Endodermal cell (in vitro differentiated cells): ENCODE measurements around the gene HSPE1. TPM values are rescaled to one million over a fixed set of nuclear protein-coding genes. Genes with fewer than 3 reads are reported as not detected.
"Not testable (repeated sequence)": the region's sequence is repeated elsewhere in the genome, so short reads cannot be mapped to it uniquely, and the experiment has no call there.

Experiments used
- DNase-seq: peaks from one replicate; pipeline ENCODE4 v3.0.0-alpha.2; 2017
- H3K27ac ChIP-seq: 2 replicates; pipeline ENCODE4 v1.5.1; 2013; ENCODE audit warnings: mild to moderate bottlenecking, low read depth, low read length, moderate library complexity
- H3K27me3 ChIP-seq: 2 replicates; pipeline ENCODE4 v1.6.1; 2013; ENCODE audit warnings: mild to moderate bottlenecking, low read length, moderate library complexity; ENCODE audit not compliant: insufficient read depth, control insufficient read depth, poor library complexity, severe bottlenecking
- H3K36me3 ChIP-seq: 2 replicates; pipeline ENCODE4 v1.7.0; 2013; ENCODE audit warnings: mild to moderate bottlenecking, low read length, moderate library complexity; ENCODE audit not compliant: control insufficient read depth, insufficient read depth
- H3K4me1 ChIP-seq: one replicate; pipeline ENCODE4 v1.7.0; 2013; ENCODE audit warnings: low read length; ENCODE audit not compliant: control insufficient read depth, insufficient read depth
- H3K4me3 ChIP-seq: 2 replicates; pipeline ENCODE4 v1.5.1; 2013; ENCODE audit warnings: mild to moderate bottlenecking, low read length, moderate library complexity
- H3K9ac ChIP-seq: 2 replicates; pipeline ENCODE4 v1.6.1; 2013; ENCODE audit warnings: mild to moderate bottlenecking, low read length, moderate library complexity; ENCODE audit not compliant: poor library complexity, severe bottlenecking; ENCODE audit errors: extremely low read depth
- H3K9me3 ChIP-seq: 2 replicates; pipeline ENCODE4 v1.6.1; 2013; ENCODE audit warnings: mild to moderate bottlenecking, low read length, moderate library complexity; ENCODE audit not compliant: control insufficient read depth
- H3K27ac Mint-ChIP-seq: 2 replicates; pipeline ENCODE4 v1.8.0; 2020; ENCODE audit warnings: mixed read lengths
- H3K27me3 Mint-ChIP-seq: 2 replicates; pipeline ENCODE4 v1.8.0; 2021; ENCODE audit warnings: mild to moderate bottlenecking, mixed read lengths; ENCODE audit not compliant: insufficient read depth
- H3K36me3 Mint-ChIP-seq: 2 replicates; pipeline ENCODE4 v1.8.0; 2020; ENCODE audit warnings: low read depth, mixed read lengths
- H3K4me1 Mint-ChIP-seq: 2 replicates; pipeline ENCODE4 v1.8.0; 2020; ENCODE audit warnings: mixed read lengths
- H3K4me3 Mint-ChIP-seq: 2 replicates; pipeline ENCODE4 v1.8.0; 2020; ENCODE audit warnings: mild to moderate bottlenecking, moderate library complexity, mixed read lengths
- H3K9me3 Mint-ChIP-seq: 2 replicates; pipeline ENCODE4 v1.8.0; 2020; ENCODE audit warnings: mild to moderate bottlenecking, mixed read lengths
- WGBS, 2 experiments: methylation state at CpG; one replicate each; pipeline versions ENCODE4 v1.1.5 to v1.1.7; 2013; ENCODE audit warnings: missing lambda C conversion rate in 2 of 2, mixed read lengths in 1 of 2; ENCODE audit not compliant: insufficient coverage in 1 of 2, insufficient read length in 1 of 2; 5-methylcytosine and 5-hydroxymethylcytosine counted together
- total RNA-seq, 2 donors: library from RNA; stranded (reverse); fragmentation: NEBNext Ultra II Directional in 1 of 2; extraction: Animal tissue kit (Norgen Biotek cat#: 25700) in 1 of 2; gene quantifications; 2 replicates in 1 of 2; 3 replicates in 1 of 2; pipeline ENCODE4 v1.2.1, GENCODE V29; 2021
- TF ChIP-seq, protein P1 (sequence below): fragments of 200-600 bp; sonication (generic); conservative IDR thresholded peaks from 2 replicates; pipeline ENCODE4 v1.5.0; 2021; ENCODE audit warnings: antibody characterized with exemption, mild to moderate bottlenecking

HSPE1 gene
- total RNA-seq, 2 donors from 2014 or later: 198 to 218 TPM

DNA sequence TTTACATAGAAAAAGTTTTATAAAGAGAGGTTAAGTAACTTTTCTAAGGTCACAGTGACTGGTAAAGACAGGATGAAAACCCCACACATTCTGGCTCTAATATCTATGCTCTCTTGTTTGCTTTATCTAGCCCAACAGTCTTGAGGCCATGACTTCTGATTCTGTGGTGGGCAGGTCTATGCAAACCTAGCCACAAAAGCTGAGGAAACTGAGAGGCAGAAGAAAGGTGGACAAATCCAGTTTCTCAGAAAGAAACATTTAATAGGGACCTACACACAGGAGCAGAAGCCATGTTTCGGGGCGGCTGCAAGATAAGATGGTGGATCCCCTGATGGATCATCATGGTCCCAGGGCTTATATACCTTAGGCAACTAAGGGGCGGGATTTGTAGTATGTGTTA is 22.4 kb upstream of the HSPE1 start:
- Histone ChIP-seq H3K36me3 (peaks cover 44% of the 10 kb centered on the region), H3K9ac (no peak overlapping the region), H3K27me3 (no peaks in the 10 kb centered on the region), H3K27ac (no peak overlapping the region), H3K4me1 (no peaks in the 10 kb centered on the region), H3K4me3 (no peak overlapping the region), H3K9me3 (peaks cover 6% of the 10 kb centered on the region)
- Mint-ChIP-seq H3K9me3 (peaks cover 2% of the 10 kb centered on the region), H3K27ac (no peak overlapping the region), H3K36me3 (peaks cover 42% of the 10 kb centered on the region), H3K27me3 (no peaks in the 10 kb centered on the region), H3K4me1 (no peaks in the 10 kb centered on the region), H3K4me3 (no peak overlapping the region)
- TF ChIP-seq, protein P1, sequence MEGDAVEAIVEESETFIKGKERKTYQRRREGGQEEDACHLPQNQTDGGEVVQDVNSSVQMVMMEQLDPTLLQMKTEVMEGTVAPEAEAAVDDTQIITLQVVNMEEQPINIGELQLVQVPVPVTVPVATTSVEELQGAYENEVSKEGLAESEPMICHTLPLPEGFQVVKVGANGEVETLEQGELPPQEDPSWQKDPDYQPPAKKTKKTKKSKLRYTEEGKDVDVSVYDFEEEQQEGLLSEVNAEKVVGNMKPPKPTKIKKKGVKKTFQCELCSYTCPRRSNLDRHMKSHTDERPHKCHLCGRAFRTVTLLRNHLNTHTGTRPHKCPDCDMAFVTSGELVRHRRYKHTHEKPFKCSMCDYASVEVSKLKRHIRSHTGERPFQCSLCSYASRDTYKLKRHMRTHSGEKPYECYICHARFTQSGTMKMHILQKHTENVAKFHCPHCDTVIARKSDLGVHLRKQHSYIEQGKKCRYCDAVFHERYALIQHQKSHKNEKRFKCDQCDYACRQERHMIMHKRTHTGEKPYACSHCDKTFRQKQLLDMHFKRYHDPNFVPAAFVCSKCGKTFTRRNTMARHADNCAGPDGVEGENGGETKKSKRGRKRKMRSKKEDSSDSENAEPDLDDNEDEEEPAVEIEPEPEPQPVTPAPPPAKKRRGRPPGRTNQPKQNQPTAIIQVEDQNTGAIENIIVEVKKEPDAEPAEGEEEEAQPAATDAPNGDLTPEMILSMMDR: no peak
- 93 to 100% methylated on average over 2 to 3 of the region's 3 CpGs for WGBS, 2 experiments
- no peak for DNase-seq

DNA sequence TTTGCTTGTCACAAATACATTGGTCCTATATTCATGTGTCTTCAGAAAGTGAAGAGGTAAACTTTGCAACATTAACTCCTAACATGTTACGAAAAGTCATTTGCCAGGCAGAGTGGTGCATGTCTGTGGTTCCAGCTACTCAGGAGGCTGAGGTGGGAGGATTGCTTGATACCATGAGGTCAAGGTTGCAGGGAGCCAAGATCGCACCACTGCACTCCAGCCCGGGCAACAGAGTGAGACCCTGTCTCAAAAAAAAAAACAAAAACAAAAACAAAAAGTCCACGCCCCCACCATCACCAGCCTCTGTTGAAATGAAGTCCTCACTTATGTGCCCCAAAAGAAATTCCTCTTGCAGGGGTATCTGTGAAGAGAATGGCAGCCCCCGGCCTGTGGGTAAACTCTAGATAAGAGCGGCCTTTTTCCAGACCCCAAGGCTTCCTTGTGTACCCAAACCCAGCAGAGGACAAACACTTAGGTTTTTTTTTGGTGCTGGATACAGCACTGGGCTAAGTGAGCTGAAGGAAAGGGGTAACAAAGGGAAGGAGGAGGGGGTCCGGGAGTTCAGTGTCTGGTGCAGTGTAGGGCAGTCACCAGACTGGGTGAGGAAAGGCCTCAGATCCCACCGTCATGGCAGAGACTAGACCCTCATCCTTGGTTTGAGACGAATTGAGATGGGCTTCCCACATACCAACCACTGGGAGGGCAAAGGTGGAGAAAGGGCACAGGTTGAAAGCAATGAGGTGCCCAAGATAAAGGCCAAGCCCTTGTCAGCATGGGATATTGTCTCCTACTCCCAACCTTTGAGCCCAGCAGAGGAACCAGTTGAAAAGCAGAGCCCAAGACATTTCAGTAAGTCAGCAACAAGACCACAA is 19.8 kb upstream of the HSPE1 start:
- H3K4me3 ChIP-seq: no peak overlapping the region
- Mint-ChIP-seq H3K27ac (no peak overlapping the region), H3K9me3 (peaks cover 19% of the 10 kb centered on the region), H3K4me3 (no peak overlapping the region), H3K4me1 (no peaks in the 10 kb centered on the region), H3K36me3 (peaks cover 38% of the 10 kb centered on the region), H3K27me3 (no peaks in the 10 kb centered on the region)
- H3K4me1 ChIP-seq: no peaks in the 10 kb centered on the region
- H3K36me3 ChIP-seq: peaks cover 31% of the 10 kb centered on the region
- DNase-seq: no peak
- no peak overlapping the region for H3K27ac ChIP-seq
- 82 to 92% methylated on average over 5 to 9 of the region's 9 CpGs for WGBS, 2 experiments
- H3K27me3 ChIP-seq: no peaks in the 10 kb centered on the region
- peaks cover 26% of the 10 kb centered on the region for H3K9me3 ChIP-seq
- TF ChIP-seq, protein P1: no peak
- H3K9ac ChIP-seq: no peak overlapping the region

DNA sequence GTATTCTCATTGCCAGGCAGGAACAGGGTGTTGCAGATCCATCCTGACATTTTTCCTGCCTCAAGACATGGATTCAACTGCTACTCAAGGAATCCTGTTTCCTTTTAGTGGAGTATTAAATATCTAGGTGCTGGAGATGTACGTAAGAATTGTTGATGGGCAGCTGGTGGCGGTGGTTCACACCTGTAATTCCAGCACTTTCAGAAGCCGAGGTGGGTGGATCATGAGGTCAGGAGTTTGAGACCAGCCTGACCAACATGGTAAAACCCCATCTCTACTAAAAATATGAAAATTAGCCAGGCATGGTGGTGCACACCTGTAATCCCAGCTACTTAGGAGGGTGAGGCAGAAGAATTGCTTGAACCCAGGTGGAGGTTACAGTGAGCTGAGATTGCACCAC is 15.9 kb upstream of the HSPE1 start:
- H3K27me3 ChIP-seq, H3K4me3 ChIP-seq, H3K4me3 Mint-ChIP-seq, H3K27me3 Mint-ChIP-seq, H3K9ac ChIP-seq, H3K27ac ChIP-seq, H3K4me1 ChIP-seq, H3K4me1 Mint-ChIP-seq: not testable (repeated sequence)
- peak; percentile 49 for DNase-seq
- Mint-ChIP-seq H3K36me3 (peaks cover 48% of the 10 kb centered on the region), H3K9me3 (peaks cover 19% of the 10 kb centered on the region), H3K27ac (peak overlapping the region; percentile 25)
- peaks cover 44% of the 10 kb centered on the region for H3K36me3 ChIP-seq
- 97 to 100% methylated on average over 2 to 3 of the region's 3 CpGs for WGBS, 2 experiments
- peaks cover 26% of the 10 kb centered on the region for H3K9me3 ChIP-seq
